OCI-LY3 (cell line): ENCODE measurements around the gene KRT33A.
"Not testable (repeated sequence)": the region's sequence is repeated elsewhere in the genome, so short reads cannot be mapped to it uniquely, and the experiment has no call there.

Experiments
- H2AFZ ChIP-seq: fragments of 200-600, 300-600 bp; shearing (Covaris generic); 2 replicates; pipeline ENCODE4 v1.6.0; 2014; ENCODE audit warnings: antibody characterized with exemption, low read depth, low read length
- H3K27ac ChIP-seq: fragments of 200-600, 300-600 bp; sonication (generic); 2 replicates; pipeline ENCODE4 v1.5.1; 2014; ENCODE audit warnings: mild to moderate bottlenecking, low read length, moderate library complexity, mixed read lengths
- H3K27me3 ChIP-seq: fragments of 200-600, 300-600 bp; sonication (generic); 2 replicates; pipeline ENCODE4 v1.6.1; 2014; ENCODE audit warnings: low read depth, low read length, mixed read lengths
- H3K36me3 ChIP-seq: fragments of 200-600, 300-600 bp; sonication (generic); replicated peaks from 2 replicates; pipeline ENCODE3; 2014; ENCODE audit warnings: low read depth, low read length, mixed read lengths
- H3K4me1 ChIP-seq: fragments of 300-600, 200-600 bp; sonication (generic); 2 replicates; pipeline ENCODE4 v1.6.1; 2014; ENCODE audit warnings: low read length, mixed read lengths
- H3K4me2 ChIP-seq: fragments of 200-600, 300-600 bp; sonication (generic); 2 replicates; pipeline ENCODE4 v1.6.1; 2014; ENCODE audit warnings: low read length, mixed read lengths
- H3K4me3 ChIP-seq: fragments of 300-600, 200-600 bp; sonication (generic); 2 replicates; pipeline ENCODE4 v1.5.1; 2014; ENCODE audit warnings: antibody characterized with exemption, mild to moderate bottlenecking, low read length, moderate library complexity
- H3K79me2 ChIP-seq: fragments of 300-600, 200-600 bp; shearing (Covaris generic); 2 replicates; pipeline ENCODE4 v1.6.1; 2014; ENCODE audit warnings: mild to moderate bottlenecking, low read length, mixed read lengths
- H3K9ac ChIP-seq: fragments of 300-600, 200-600 bp; shearing (Covaris generic); 2 replicates; pipeline ENCODE4 v1.6.0; 2014; ENCODE audit warnings: mild to moderate bottlenecking, low read length, moderate library complexity
- H3K9me3 ChIP-seq: fragments of 200-600, 300-600 bp; shearing (Covaris generic); 2 replicates; pipeline ENCODE4 v1.6.1; 2014; ENCODE audit warnings: low read length, mixed read lengths; ENCODE audit not compliant: insufficient read depth
- H4K20me1 ChIP-seq: fragments of 200-600, 300-600 bp; sonication (generic); 2 replicates; pipeline ENCODE4 v1.6.1; 2016; ENCODE audit warnings: low read length, mixed read lengths; ENCODE audit not compliant: insufficient read depth
- EZH2phosphoT487 ChIP-seq: fragments of 200-600 bp; shearing (Covaris generic); IDR thresholded peaks from 2 replicates; pipeline ENCODE4 v1.6.1; 2018; ENCODE audit warnings: antibody characterized with exemption, mixed run types, low read depth
- TF ChIP-seq, protein P1 (sequence below): fragments of 200-600, 300-600 bp; sonication (generic); IDR thresholded peaks from 2 replicates; pipeline ENCODE4 v1.5.1; 2014; ENCODE audit warnings: antibody characterized with exemption, low read length, low read depth

Gene KRT33A

DNA sequence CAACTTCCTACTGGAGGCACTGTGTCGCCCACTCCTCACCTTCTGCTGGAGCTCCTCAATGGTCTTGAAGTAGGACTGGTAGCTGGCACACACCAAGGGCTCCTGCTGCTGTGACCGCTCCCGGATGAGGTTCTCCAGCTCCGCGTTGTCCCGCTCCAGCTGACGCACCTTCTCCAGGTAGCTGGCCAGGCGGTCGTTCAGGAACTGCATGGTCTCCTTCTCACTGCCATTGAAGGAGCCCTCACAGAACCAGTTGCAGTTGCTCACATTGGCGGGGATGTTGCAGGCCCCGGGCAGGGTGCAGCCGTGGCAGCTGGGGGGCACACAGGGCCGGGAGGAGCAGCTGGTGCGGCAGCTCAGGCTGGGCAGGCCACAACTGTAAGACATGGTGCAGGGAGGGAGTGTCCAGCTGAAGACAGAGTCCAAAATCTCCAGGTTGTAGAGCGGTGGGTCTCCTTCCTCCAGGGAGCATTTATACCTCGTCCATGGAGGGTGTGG, at the start of gene KRT33A:
Gene KRT33A, minus strand, starts transcription at position 448 of the 498 bp plus-strand sequence. Its CDS starts 61 bp downstream, at position 387.
- not testable (repeated sequence) for H3K4me1 ChIP-seq, H3K9me3 ChIP-seq, H3K27me3 ChIP-seq, H3K9ac ChIP-seq, H3K79me2 ChIP-seq, H3K27ac ChIP-seq, H3K36me3 ChIP-seq, H4K20me1 ChIP-seq, H3K4me3 ChIP-seq, H3K4me2 ChIP-seq, H2AFZ ChIP-seq

DNA sequence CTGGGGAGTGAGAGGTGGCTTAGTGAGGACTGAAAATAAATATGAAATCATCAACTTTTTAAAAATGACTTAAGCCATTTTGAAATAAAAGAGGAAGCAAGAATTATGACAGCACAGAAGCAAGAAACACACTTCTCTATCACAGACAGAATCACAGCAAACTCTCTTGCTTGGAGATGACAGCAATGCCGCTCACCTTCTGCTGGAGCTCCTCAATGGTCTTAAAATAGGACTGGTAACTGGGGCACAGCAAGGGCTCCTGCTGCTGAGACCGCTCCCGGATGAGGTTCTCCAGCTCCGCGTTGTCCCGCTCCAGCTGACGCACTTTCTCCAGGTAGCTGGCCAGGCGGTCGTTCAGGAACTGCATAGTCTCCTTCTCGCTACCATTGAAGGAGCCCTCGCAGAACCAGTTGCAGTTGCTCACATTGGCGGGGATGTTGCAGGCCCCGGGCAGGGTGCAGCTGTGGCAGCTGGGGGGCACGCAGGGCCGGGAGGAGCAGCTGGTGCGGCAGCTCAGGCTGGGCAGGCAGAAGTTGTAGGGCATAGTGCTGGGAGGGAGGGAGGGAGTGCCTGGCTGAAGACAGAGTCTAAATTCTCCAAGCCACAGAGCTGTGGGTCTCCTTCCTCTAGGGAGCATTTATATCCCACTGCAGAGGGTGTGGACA, 46.5 kb upstream of the KRT33A start, which contains the start of gene KRT31:
Gene KRT31, minus strand, starts transcription at position 613 of the 665 bp plus-strand sequence. Its CDS starts 69 bp downstream, at position 544.
- H3K27me3 ChIP-seq, result peaks cover 15% of the 10 kb centered on the region
- no peaks in the 10 kb centered on the region for H4K20me1 ChIP-seq
- H3K36me3 ChIP-seq, result no peaks in the 10 kb centered on the region
- H3K79me2 ChIP-seq, result no peaks in the 10 kb centered on the region
- no peak within 1 kb of the TSS for H3K9ac ChIP-seq
- TF ChIP-seq, protein P1, sequence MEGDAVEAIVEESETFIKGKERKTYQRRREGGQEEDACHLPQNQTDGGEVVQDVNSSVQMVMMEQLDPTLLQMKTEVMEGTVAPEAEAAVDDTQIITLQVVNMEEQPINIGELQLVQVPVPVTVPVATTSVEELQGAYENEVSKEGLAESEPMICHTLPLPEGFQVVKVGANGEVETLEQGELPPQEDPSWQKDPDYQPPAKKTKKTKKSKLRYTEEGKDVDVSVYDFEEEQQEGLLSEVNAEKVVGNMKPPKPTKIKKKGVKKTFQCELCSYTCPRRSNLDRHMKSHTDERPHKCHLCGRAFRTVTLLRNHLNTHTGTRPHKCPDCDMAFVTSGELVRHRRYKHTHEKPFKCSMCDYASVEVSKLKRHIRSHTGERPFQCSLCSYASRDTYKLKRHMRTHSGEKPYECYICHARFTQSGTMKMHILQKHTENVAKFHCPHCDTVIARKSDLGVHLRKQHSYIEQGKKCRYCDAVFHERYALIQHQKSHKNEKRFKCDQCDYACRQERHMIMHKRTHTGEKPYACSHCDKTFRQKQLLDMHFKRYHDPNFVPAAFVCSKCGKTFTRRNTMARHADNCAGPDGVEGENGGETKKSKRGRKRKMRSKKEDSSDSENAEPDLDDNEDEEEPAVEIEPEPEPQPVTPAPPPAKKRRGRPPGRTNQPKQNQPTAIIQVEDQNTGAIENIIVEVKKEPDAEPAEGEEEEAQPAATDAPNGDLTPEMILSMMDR, result no peak
- no peak for TF ChIP-seq EZH2phosphoT487
- H3K9me3 ChIP-seq, result no peaks in the 10 kb centered on the region
- H2AFZ ChIP-seq, result no peak within 1 kb of the TSS
- H3K4me3 ChIP-seq, result no peak within 1 kb of the TSS
- H3K27ac ChIP-seq, result no peak within 1 kb of the TSS
- H3K4me1 ChIP-seq, result no peaks in the 10 kb centered on the region
- no peak within 1 kb of the TSS for H3K4me2 ChIP-seq

DNA sequence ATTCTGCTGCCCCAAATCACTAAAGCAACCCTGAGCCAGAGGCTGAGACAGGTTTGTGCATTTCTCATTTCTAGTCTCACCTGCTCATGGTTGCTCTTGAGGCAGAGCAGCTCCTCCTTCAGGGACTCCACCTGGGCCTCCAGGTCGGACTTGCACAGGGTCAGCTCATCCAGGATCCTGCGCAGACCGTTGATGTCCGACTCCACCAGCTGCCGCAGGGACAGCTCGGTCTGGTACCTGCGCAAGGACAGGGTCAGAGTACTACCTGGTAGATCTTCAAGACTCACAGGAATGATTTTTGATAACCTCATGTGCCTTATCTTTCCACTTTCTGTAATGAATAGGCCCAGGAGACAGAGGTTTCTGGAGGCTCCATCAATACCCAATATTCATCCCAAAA, 45.7 kb upstream of the KRT33A start:
- Histone ChIP-seq H3K27ac (no peak overlapping the region), H3K36me3 (no peaks in the 10 kb centered on the region), H2AFZ (no peak overlapping the region), H3K9me3 (no peaks in the 10 kb centered on the region), H3K9ac (no peak overlapping the region), H3K4me1 (no peaks in the 10 kb centered on the region), H3K79me2 (no peaks in the 10 kb centered on the region), H3K27me3 (peaks cover 21% of the 10 kb centered on the region), H4K20me1 (no peaks in the 10 kb centered on the region), H3K4me2 (no peak overlapping the region), H3K4me3 (no peak overlapping the region)
- TF ChIP-seq, protein P1, result no peak
- no peak for TF ChIP-seq EZH2phosphoT487

DNA sequence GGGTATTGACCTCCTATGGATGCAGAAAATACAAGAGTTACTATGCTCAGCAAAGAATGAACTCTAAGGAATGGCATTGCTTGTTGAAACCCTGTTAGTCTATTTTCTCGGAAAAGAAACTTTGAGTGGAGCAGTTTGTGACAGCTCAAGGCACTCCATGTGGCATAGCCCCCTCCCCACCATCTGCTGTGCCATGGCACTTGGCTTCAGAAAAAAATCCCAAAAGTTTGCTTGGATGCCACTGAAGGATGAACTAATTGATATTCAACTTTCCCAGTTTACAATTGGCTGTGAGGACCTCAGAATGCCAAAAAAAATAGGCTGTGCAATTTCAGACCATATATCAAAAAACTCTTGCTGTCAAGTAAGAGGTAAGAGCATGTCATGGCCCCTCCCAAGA, 45.0 kb upstream of the KRT33A start:
- no peaks in the 10 kb centered on the region for H3K79me2 ChIP-seq
- H3K4me1 ChIP-seq, result no peaks in the 10 kb centered on the region
- no peaks in the 10 kb centered on the region for H3K9me3 ChIP-seq

DNA sequence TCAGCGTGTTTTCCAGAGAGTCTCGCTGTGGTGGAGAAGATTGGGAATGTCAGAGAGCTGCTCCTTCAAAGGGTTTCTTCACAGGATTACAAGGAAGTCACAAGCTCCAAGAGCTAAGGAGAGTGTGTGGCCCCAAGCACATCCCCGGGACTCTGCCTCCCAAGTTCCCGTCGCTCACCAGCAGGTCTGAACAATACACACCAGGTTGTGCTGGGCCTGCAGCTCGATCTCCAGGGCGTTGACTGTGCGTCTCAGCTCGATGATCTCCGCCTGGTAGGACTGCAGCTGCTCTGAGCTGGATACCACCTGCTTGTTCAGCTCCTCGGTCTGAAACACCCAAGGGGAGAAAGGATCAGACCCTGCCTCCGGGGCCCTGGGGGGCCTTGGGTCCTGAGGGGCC, 44.4 kb upstream of the KRT33A start:
- not testable (repeated sequence) for H3K27ac ChIP-seq, H3K36me3 ChIP-seq, H3K4me1 ChIP-seq, H3K9me3 ChIP-seq, H3K79me2 ChIP-seq, H2AFZ ChIP-seq, H3K9ac ChIP-seq, H4K20me1 ChIP-seq, H3K4me2 ChIP-seq, H3K4me3 ChIP-seq
- H3K27me3 ChIP-seq, result peaks cover 17% of the 10 kb centered on the region

More for the DNA sequence above, 45.0 kb upstream of the KRT33A start:
- no peak overlapping the region for H3K4me3 ChIP-seq
- H3K27me3 ChIP-seq, result peaks cover 23% of the 10 kb centered on the region
- H3K9ac ChIP-seq, result no peak overlapping the region
- H2AFZ ChIP-seq, result no peak overlapping the region
- no peak overlapping the region for H3K27ac ChIP-seq
- no peaks in the 10 kb centered on the region for H4K20me1 ChIP-seq
- no peaks in the 10 kb centered on the region for H3K36me3 ChIP-seq
- TF ChIP-seq, protein P1, result no peak
- no peak overlapping the region for H3K4me2 ChIP-seq
